Measurements from ENCODE around the gene BHLHE40.
"Not testable (repeated sequence)": the region's sequence is repeated elsewhere in the genome, so short reads cannot be mapped to it uniquely, and the experiment has no call there.

Gene BHLHE40

DNA sequence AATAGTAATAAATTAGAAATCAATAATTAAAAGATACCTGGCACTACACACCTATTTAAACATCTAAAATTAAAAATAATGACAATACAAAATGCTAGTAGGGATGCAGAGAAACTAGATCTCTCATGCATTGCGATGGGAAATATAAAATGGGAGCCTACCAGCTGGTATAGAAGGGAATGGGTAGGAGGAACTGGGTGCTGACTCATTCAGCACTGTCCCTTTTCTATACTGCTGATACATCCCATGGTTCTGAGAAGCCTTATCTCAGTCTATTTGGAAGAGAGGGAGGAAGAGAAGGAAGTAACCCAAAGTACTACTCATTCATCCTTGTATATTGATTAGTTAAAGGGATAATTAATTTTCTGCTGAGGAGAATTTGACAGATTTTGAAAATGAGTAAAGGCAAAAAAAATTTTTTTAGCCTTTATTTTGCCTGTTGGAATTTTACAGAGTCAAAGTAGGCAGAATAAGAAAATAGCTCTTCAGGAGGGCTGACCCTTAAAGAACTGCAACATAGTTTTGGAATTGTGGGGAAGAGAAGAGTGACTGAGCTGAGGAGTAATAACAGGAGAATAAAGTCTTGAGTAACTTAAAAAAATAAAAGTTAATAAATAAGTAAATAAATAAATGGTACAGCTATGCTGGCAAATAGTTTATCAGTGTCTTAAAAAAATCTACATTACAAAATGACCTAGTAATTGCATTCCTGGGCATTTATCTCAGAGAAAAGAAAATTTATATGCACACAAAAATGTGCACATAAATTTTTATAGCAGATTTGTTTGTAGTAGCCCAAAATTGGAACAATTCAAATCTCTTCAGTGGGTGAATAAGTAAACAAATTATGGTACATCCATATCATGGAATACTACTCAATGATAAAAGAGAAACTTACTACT is 15.3 kb upstream of the BHLHE40 start:
- DNase-seq, result no peak

DNA sequence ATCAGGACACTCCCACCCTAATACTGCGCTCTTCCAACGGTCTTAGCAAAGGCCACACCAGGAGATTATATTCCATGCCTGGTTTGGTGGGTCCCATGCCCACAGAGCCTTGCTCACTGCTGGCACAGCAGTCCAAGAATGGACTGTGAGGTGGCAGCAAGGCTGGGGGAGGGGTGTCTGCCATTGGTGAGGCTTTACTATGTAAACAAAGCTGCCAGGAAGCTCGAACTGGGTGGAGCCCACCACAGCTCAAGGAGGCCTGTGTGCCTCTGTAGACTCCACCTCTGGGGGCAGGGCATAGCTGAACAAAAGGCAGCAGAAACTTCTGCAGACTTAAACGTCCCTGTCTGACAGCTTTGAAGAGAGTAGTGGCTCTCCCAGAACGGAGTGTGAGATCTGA is 13.2 kb upstream of the BHLHE40 start:
- not testable (repeated sequence) for DNase-seq

DNA sequence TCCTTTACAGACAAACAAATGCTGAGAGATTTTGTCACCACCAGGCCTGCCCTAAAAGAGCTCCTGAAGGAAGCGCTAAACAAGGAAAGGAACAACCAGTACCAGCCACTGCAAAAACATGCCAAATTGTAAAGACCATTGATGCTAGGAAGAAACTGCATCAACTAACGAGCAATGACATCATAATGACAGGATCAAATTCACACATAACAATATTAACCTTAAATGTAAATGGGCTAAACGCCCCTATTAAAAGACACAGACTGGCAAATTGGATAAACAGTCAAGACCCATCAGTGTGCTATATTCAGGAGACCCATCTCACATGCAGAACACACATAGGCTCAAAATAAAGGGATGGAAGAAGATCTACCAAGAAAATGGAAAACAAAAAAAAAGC is 11.6 kb upstream of the BHLHE40 start:
- not testable (repeated sequence) for DNase-seq

DNA sequence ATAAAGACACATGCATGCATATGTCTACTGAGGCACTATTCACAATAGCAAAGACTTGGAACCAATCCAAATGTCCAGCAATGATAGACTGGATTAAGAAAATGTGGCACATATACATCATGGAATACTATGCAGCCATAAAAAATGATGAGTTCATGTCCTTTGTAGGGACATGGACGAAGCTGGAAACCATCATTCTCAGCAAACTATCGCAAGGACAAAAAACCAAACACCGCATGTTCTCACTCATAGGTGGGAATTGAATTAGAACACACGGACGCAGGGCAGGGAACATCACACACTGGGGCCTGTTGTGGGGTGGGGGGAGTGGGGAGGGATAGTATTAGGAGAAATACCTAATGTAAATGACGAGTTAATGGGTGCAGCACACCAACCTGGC is 7.8 kb upstream of the BHLHE40 start:
- not testable (repeated sequence) for DNase-seq

DNA sequence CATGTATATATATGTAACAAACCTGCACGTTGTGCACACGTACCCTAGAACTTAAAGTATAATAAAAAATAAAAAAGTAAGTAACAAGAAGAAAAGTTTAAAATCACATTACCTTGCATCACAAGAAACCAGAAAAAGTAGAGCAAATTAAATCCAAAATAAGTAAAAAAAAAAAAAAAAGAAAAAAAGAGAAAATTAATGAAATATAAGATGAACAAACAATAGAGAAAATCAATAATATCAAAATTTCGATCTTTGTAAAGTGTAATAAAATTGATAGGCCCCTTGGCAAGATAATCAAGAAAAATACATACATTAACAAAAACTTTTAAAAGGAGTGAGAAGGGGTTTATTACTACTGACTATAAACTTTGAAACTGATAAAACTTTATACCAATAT is 7.4 kb upstream of the BHLHE40 start:
- no peak for DNase-seq

DNA sequence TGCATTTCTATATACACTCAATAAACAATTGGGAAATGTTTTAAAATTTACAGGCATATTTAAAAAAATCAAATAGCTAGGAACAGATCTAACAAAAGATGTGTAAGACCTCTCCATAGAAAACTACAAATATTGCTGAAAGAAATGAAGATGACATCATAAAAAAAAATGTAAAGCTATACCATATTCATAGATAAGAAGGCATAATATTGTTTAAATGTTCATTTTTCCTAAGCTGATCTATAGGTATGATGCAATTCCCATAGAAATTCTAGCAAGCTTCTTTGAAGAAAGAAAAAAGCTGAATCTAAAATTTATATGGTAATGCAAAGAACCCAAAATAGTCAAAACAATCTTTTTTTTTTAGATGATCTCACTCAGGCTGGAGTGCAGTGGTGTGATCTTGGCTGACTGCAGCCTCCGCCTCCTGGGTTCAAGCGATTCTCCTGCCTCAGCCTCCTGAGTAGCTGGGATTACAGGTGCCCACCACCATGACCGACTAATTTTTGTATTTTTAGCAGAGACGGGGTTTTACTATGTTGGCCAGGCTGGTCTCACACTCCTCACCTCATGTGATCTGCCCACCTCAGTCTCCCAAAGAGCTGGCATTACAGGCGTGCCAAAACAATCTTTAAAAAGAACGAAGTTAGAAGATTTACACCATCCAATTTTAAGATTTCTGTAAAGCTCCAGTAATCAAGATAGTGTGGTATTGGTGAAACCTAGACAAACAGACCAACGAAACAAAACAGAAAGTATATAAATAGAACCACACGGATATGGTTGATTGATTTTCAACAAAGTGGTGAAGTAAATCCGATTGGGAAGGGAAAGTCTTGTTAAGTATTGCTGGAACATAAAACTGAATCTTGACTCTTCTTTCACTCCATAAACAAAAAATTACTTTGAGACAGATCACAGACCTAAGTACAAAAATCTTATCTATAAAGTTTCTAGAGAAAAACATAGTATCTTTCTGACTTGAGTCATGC is 6.3 kb upstream of the BHLHE40 start:
- no peak for DNase-seq

DNA sequence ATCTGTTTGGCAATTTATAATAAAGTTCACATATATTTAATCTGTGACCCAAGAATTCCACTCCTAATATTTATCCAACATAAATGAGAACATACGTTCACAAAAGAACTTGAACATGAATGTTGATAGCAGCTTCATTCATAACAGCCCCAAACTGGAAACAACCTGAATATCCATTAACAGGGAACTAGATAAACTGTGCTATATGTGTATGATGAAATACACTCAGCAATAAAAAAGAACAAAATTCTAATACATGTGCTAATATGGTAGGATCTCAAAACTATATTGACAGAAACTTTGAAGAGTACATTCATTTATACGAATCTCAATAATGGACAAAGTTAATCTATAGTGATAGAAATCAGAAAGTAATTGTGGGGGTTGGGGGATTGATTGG is 5.1 kb upstream of the BHLHE40 start:
- DNase-seq, result no peak

DNA sequence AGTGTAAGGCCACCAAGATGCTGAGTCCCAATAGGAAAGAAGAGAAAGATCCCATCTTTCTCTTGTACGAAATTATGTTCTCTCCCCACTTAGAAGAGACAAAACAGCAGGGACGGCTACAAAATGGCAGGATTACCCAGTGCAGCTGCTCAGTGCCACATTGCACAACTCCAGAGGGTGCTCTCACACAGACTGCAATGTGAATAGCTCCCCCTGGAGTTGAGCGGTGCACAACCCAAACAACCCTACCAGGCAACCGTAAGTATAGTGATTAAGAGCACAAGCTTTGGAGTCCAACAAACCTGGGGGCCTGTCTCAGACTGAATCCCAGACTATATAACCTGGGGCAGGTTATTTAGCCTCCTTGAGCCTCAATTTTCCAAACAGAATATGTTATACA is 3.1 kb upstream of the BHLHE40 start:
- no peak for DNase-seq

DNA sequence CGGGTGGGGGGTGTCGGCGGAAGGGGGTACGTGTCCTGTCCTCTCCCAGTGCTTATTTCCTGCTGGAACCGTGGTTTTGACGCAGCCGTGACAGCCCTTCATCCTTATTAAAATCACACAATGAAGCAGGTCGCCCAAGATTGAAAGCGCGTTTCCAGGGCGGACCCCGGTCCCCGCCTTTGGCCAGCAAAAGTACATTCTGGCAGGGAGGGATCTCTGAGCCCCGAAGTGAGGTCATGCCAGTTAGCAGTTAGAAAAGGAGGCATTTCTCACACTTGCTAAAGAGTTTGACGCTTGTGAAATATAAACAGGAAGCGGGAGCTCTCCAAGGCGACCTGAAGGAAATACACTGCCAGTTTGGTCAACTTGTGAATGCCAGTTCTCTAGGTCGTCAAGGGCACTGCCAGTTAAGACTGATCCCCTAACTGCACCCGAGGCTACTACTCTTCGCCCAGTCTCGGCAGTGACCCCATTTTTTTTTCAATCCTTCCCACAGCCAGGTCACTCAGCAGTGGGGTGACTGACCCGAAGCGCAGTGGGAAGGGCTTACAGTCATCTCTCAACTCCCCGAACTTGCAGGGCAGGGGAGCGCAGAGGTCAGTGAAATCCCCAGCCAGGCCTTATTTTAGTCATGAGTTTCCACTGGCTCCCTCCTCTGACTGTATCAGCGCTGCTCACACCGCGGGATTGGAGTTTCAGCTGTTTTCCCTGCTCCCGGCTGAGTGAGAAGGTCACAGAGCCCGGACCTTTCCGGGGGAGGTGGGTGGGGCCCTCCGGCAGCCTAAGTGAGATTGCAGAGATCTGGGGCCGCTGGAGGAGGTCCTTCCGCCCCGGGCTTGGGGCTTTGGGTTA is 2.0 kb upstream of the BHLHE40 start:
- peak; percentile 86 for DNase-seq

DNA sequence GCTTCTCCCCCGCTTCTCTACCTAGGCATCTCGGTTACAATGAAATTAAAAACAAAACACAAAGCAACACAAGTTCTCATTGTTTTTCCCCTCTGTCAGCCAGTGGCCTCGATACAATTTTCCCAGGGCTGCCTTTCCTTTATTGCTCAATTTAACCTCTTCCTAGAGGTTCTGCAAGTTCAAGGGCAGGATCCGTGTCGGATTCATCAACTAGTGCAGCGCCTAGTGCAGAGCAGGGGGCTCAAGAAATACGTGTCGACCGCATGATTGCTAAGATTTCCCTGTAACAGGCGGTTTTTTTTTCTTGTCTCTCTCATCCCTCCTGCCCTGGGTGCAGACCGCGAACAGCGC is 1.4 kb upstream of the BHLHE40 start:
- no peak for DNase-seq

DNA sequence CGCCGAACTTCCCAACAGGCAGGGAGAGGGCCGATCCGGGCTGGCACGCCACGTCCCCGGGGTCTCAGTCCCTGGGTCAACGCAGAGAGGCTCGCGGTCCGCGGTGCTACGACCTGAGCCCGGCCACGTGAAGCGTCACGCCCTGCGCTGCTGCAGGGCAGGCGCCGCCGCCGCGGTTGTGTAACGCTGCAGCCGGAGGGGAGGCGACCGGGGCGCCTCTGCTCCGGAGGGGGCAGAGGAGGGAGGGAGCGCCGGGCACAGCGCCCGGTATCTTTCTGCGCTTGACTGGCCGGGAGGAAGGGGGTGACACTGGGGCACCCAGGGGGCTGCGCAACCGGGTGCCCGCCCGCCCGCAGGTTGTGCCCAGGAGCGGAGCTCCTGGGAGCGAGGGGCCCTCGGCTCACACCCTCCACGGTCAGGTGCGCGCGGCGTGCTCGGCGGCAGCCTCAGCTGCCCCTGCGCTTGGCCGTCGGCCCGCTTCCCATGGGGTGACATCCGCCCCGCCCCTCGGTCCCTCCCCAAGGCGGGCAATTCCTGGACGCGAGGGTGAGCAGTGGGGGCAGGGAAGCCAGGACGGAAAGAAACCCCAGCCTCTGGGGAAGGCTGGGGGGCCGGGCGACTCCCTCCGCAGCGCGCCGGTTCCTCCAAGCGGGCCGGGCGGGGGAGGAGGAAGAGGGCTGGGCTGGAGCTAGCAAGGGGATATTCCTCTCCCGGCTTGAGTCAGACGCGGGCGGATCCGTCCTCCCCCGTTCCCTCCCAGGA is 852 bp upstream of the BHLHE40 start:
- DNase-seq, result peak; percentile 89

DNA sequence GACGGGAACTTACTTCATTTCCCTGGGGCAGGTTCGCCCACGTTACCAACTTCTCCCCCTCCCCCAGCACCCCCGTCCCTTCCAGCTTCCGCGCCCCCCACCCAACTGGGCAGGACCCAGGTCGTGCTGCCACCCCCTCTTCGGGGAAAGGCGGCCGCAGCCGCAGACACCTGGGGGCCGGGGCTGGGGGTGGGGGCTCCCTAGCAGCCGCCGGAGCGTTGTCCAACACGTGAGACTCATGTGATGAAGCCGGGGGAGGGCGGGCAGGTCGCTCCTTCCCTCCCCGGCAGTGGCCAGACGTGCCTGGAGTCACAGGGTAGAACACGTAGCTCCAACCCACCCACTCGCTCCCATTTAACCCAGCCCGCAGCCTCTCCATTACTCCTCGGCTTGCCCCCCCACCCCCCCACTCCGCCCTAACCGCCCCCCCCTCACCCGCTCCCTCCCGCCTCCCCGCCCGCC is 240 bp upstream of the BHLHE40 start:
- DNase-seq, result peak; percentile 96

DNA sequence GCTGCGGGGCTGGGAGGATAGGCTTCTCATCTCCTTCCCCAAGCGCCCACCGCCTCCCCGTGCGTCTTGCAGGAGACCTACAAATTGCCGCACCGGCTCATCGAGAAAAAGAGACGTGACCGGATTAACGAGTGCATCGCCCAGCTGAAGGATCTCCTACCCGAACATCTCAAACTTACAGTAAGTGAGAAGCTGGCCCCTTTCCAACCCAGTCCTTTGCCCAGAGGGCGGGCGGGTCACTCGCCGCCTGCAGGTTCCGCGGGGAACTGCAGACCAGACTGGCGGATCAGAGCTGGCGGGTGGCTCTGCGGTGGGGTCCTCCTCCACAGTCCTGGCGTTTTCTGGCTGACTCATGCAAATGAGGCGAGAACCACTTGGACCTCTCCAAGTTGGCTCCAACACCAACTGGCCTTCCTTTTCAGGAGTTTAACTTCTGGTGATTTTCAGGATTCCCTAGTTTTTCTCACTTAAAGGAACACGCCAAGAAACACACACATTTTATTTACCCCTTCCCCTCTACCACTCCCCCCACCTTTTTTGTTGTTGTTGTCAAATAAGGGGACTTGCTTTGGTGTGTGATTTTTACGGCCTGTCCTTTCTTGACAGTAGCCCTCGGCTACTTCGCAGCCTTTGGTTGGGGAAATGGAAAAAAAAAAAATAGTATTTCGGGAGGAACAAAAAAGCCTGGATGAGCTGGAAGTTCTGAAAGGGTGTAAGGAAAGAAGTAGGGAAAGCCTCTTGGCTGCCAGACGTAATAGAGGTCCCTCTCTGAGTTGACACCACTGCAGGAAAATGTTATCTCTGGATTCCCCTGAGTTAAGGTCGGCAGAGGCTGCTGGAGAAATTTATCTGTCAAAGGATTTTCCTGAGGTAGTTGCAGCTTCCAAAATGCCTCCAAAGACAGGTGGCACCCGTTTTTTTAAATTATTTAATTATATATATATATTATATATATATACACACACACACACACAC is 1.3 kb downstream of the BHLHE40 start:
- peak; percentile 99 for DNase-seq

DNA sequence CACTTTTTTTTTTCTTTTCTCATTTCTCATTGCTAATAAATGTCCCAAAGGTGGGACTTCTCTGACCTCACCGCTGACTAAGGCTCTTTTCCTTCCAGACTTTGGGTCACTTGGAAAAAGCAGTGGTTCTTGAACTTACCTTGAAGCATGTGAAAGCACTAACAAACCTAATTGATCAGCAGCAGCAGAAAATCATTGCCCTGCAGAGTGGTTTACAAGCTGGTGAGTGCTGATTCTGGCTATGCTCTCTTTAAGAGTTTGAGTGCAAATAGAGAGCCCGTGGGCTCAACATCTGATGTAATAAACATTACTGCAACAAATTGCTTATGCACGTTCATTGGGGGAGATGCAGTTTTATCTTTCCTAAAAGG is 2.0 kb downstream of the BHLHE40 start:
- no peak for DNase-seq

DNA sequence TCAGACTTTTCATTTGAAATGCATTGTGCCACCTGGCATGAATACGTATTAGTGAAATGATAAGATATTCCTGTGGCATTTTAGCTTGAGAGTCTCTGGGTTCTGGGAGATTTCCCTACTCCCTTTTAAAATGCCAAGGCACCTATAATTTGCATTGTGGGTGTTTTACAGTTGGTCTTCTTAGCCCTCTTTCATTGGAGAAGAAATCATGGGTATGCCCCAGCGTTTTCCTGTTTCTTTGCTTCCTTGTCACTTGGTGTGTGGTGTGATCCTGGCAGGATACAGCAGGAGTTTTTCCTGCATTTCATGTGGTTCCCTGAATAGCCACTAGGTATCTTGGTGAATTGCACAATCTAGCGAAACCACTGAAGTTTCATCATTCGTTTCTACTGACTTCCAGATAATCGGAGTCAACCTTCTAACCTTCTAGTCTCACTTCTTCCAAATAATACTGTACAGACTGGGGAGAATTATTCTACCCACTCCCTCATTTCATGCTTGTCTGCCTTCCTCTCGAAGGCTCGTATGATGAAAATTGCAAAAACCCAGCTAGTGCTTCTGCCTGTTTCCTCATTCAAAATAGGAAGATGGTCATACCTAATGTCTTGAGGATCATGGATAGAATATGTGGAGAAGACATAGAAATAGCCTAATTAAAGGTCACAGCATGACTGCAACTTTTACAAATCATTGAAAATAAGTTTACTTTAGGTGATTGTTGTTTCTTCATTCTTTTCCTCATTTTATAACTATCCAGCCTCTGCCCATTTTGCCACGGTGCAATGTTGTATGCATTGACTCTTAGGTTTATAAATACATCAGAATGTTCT is 2.6 kb downstream of the BHLHE40 start:
- DNase-seq, result no peak

DNA sequence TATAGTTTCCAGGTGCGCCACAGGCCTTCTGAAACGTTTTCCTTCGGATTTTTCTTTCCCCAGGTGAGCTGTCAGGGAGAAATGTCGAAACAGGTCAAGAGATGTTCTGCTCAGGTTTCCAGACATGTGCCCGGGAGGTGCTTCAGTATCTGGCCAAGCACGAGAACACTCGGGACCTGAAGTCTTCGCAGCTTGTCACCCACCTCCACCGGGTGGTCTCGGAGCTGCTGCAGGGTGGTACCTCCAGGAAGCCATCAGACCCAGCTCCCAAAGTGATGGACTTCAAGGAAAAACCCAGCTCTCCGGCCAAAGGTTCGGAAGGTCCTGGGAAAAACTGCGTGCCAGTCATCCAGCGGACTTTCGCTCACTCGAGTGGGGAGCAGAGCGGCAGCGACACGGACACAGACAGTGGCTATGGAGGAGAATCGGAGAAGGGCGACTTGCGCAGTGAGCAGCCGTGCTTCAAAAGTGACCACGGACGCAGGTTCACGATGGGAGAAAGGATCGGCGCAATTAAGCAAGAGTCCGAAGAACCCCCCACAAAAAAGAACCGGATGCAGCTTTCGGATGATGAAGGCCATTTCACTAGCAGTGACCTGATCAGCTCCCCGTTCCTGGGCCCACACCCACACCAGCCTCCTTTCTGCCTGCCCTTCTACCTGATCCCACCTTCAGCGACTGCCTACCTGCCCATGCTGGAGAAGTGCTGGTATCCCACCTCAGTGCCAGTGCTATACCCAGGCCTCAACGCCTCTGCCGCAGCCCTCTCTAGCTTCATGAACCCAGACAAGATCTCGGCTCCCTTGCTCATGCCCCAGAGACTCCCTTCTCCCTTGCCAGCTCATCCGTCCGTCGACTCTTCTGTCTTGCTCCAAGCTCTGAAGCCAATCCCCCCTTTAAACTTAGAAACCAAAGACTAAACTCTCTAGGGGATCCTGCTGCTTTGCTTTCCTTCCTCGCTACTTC is 3.8 kb downstream of the BHLHE40 start:
- no peak for DNase-seq

DNA sequence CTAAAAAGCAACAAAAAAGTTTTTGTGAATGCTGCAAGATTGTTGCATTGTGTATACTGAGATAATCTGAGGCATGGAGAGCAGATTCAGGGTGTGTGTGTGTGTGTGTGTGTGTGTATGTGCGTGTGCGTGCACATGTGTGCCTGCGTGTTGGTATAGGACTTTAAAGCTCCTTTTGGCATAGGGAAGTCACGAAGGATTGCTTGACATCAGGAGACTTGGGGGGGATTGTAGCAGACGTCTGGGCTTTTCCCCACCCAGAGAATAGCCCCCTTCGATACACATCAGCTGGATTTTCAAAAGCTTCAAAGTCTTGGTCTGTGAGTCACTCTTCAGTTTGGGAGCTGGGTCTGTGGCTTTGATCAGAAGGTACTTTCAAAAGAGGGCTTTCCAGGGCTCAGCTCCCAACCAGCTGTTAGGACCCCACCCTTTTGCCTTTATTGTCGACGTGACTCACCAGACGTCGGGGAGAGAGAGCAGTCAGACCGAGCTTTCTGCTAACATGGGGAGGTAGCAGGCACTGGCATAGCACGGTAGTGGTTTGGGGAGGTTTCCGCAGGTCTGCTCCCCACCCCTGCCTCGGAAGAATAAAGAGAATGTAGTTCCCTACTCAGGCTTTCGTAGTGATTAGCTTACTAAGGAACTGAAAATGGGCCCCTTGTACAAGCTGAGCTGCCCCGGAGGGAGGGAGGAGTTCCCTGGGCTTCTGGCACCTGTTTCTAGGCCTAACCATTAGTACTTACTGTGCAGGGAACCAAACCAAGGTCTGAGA is 4.7 kb downstream of the BHLHE40 start:
- DNase-seq, result peak; percentile 85

DNA sequence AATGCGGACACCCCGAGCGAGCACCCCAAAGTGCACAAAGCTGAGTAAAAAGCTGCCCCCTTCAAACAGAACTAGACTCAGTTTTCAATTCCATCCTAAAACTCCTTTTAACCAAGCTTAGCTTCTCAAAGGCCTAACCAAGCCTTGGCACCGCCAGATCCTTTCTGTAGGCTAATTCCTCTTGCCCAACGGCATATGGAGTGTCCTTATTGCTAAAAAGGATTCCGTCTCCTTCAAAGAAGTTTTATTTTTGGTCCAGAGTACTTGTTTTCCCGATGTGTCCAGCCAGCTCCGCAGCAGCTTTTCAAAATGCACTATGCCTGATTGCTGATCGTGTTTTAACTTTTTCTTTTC is 5.3 kb downstream of the BHLHE40 start:
- no peak for DNase-seq
